Uterine smooth muscle cell (primary cell): Measurements from ENCODE around the gene NR2F6. TPM values are rescaled to one million over a fixed set of nuclear protein-coding genes. Genes with fewer than 3 reads are reported as not detected.

Experiments
- total RNA-seq: library from RNA; depleted of rRNA; stranded (reverse); fragments of >200 nt; gene quantifications from 2 replicates; pipeline ENCODE4 v1.2.3, GENCODE V29; 2014

The NR2F6 gene
- 48.8 and 51.2 TPM in 2 replicates for total RNA-seq

GRCh38 chr19:17245535-17245984 lies at the start of gene NR2F6:
Gene NR2F6, minus strand, starts transcription at chr19:17245919. Its CDS starts 699 bp downstream, at chr19:17245220.

GRCh38 chr19:17281391-17282304 lies 35.9 kb upstream of the NR2F6 start, which contains the start of gene ANKLE1:
Gene ANKLE1, plus strand, starts transcription at chr19:17281901. Its CDS starts 20 bp downstream, at chr19:17281921.

GRCh38 chr19:17266975-17267788 lies 21.5 kb upstream of the NR2F6 start, which contains the start of gene BABAM1:
Gene BABAM1, plus strand, starts transcription at chr19:17267443. Its CDS starts 1,364 bp downstream, at chr19:17268807.

GRCh38 chr19:17264641-17264979 lies 18.9 kb upstream of the NR2F6 start, which contains the start of gene USHBP1:
Gene USHBP1, minus strand, starts transcription at chr19:17264745. Its CDS starts 446 bp downstream, at chr19:17264299.

GRCh38 chr19:17226002-17226933 lies 19.5 kb downstream of the NR2F6 start, which contains the start of gene OCEL1:
Gene OCEL1, plus strand, starts transcription at chr19:17226226. Its CDS starts 22 bp downstream, at chr19:17226248.

GRCh38 chr19:17215127-17215971 lies 30.4 kb downstream of the NR2F6 start, which contains the start of gene USE1:
Gene USE1, plus strand, starts transcription at chr19:17215357. Its CDS starts 49 bp downstream, at chr19:17215406.

Other genes with a start within 250 kb of the NR2F6 start
- gene CPAMD8, start 219.1 kb downstream of the NR2F6 start, total RNA-seq = 0.66 and 1.5 TPM in 2 replicates
- gene HAUS8, start 170.5 kb downstream of the NR2F6 start, total RNA-seq = 2.7 and 7.6 TPM in 2 replicates
- gene MYO9B, start 170.1 kb downstream of the NR2F6 start, total RNA-seq = 76.7 and 80.3 TPM in 2 replicates
- gene USE1, start 30.6 kb downstream of the NR2F6 start, total RNA-seq = 20.7 and 35.5 TPM in 2 replicates
- 1.8 and 5.0 TPM in 2 replicates for gene OCEL1, start 19.7 kb downstream of the NR2F6 start, total RNA-seq
- under 0.01 TPM in 1 of 2 replicates, not detected in the other for gene USHBP1, start 18.8 kb upstream of the NR2F6 start, total RNA-seq
- 80.6 and 96.4 TPM in 2 replicates for gene BABAM1, start 21.5 kb upstream of the NR2F6 start, total RNA-seq
- 0.44 and 1.00 TPM in 2 replicates for gene ANKLE1, start 36.0 kb upstream of the NR2F6 start, total RNA-seq
- 10.8 and 20.4 TPM in 2 replicates for gene ABHD8, start 57.5 kb upstream of the NR2F6 start, total RNA-seq
- gene MRPL34, start 60.0 kb upstream of the NR2F6 start, total RNA-seq = 33.4 and 35.2 TPM in 2 replicates
- 16.2 and 25.8 TPM in 2 replicates for gene DDA1, start 63.6 kb upstream of the NR2F6 start, total RNA-seq
- 5.4 and 6.3 TPM in 2 replicates for gene ANO8, start 88.9 kb upstream of the NR2F6 start, total RNA-seq
- 16.9 and 27.0 TPM in 2 replicates for gene GTPBP3, start 91.6 kb upstream of the NR2F6 start, total RNA-seq
- gene PLVAP, start 131.4 kb upstream of the NR2F6 start, total RNA-seq = 0.22 and 0.50 TPM in 2 replicates
- not detected in 2 replicates for gene CCDC194, start 148.3 kb upstream of the NR2F6 start, total RNA-seq
- gene BST2, start 159.7 kb upstream of the NR2F6 start, total RNA-seq = 0.77 and 2.1 TPM in 2 replicates
- 36.7 and 38.1 TPM in 2 replicates for gene MVB12A, start 174.1 kb upstream of the NR2F6 start, total RNA-seq
- 0.25 TPM in 1 of 2 replicates, not detected in the other for gene TMEM221, start 202.7 kb upstream of the NR2F6 start, total RNA-seq
- gene NXNL1, start 215.0 kb upstream of the NR2F6 start, total RNA-seq = not detected in 2 replicates
- 15.6 and 41.9 TPM in 2 replicates for gene SLC27A1, start 224.6 kb upstream of the NR2F6 start, total RNA-seq